Naive thymus-derived CD4-positive, alpha-beta T cell (primary cell): ENCODE measurements around the gene FILIP1L. TPM values are rescaled to one million over a fixed set of nuclear protein-coding genes. Genes with fewer than 3 reads are reported as not detected.

Experiments
- ATAC-seq: fragments of 150-1000 bp; cut with Tn5 transposase; 2 replicates; pipeline ENCODE4 v1.10.0; 2021; ENCODE audit warnings: mild to moderate bottlenecking, moderate library complexity
- CTCF ChIA-PET: fragments of 350-600 bp; sonication (Branson Sonifier 250); formaldehyde crosslinking; loops from one replicate; lab custom pipeline; 2021; ENCODE audit warnings: antibody characterized with exemption; lab: Charles Lee
- POLR2A ChIA-PET: fragments of 350-600 bp; sonication (Branson Sonifier 250); formaldehyde crosslinking; loops from one replicate; lab custom pipeline; 2021; ENCODE audit warnings: antibody characterized with exemption, inconsistent platforms; lab: Charles Lee
- DNase-seq, 9 donors: peaks; one replicate each; pipeline versions ENCODE4 v3.0.0 to v3.0.0-alpha.2; 2020 to 2022; ENCODE audit warnings: mixed read lengths in 1 of 9
- H3K27ac ChIP-seq: one replicate; pipeline ENCODE4 v1.7.0; 2013; ENCODE audit warnings: mild to moderate bottlenecking, low read depth, low read length, moderate library complexity
- H3K27me3 ChIP-seq, 2 donors: one replicate each; pipeline ENCODE4 v1.7.0; 2013; ENCODE audit warnings: low read length in 2 of 2, mild to moderate bottlenecking in 2 of 2, moderate library complexity in 2 of 2; ENCODE audit not compliant: control insufficient read depth in 2 of 2, insufficient read depth in 2 of 2
- H3K36me3 ChIP-seq, 3 experiments: 1 replicate in 2 of 3; 2 replicates in 1 of 3; pipeline ENCODE4 v1.7.0; 2013; ENCODE audit warnings: low read length in 3 of 3, mild to moderate bottlenecking in 3 of 3, moderate library complexity in 1 of 3; ENCODE audit not compliant: insufficient read depth in 3 of 3, control insufficient read depth in 2 of 3
- H3K4me1 ChIP-seq, 2 donors: one replicate each; pipeline ENCODE4 v1.7.0; 2013; ENCODE audit warnings: low read length in 2 of 2, mild to moderate bottlenecking in 2 of 2, moderate library complexity in 1 of 2; ENCODE audit not compliant: control insufficient read depth in 2 of 2, insufficient read depth in 2 of 2
- H3K4me3 ChIP-seq: 2 replicates; pipeline ENCODE4 v1.7.0; 2013; ENCODE audit warnings: mild to moderate bottlenecking, low read length
- H3K9me3 ChIP-seq, 3 experiments: 1 replicate in 2 of 3; 2 replicates in 1 of 3; pipeline ENCODE4 v1.7.0; 2013; ENCODE audit warnings: low read length in 3 of 3; ENCODE audit not compliant: control insufficient read depth in 2 of 3
- H3K27ac Mint-ChIP-seq, 9 donors: one replicate each; pipeline ENCODE4 v1.8.0; 2020 to 2022; ENCODE audit warnings: mixed read lengths in 9 of 9, mild to moderate bottlenecking in 8 of 9, moderate library complexity in 5 of 9, inconsistent platforms in 2 of 9
- H3K27me3 Mint-ChIP-seq, 5 donors: one replicate each; pipeline ENCODE4 v1.8.0; 2021 to 2022; ENCODE audit warnings: mixed read lengths in 5 of 5, mild to moderate bottlenecking in 1 of 5
- H3K36me3 Mint-ChIP-seq, 5 donors: one replicate each; pipeline ENCODE4 v1.8.0; 2020 to 2022; ENCODE audit warnings: mixed read lengths in 5 of 5, mild to moderate bottlenecking in 3 of 5, inconsistent platforms in 1 of 5
- H3K4me1 Mint-ChIP-seq, 7 donors: one replicate each; pipeline ENCODE4 v1.8.0; 2020 to 2022; ENCODE audit warnings: mixed read lengths in 7 of 7, mild to moderate bottlenecking in 3 of 7, inconsistent platforms in 1 of 7
- H3K4me3 Mint-ChIP-seq, 10 donors: one replicate each; pipeline ENCODE4 v1.8.0; 2020 to 2022; ENCODE audit warnings: mild to moderate bottlenecking in 10 of 10, mixed read lengths in 10 of 10, moderate library complexity in 6 of 10, inconsistent platforms in 2 of 10
- H3K9me3 Mint-ChIP-seq, 11 donors: one replicate each; pipeline ENCODE4 v1.8.0; 2020 to 2022; ENCODE audit warnings: mixed read lengths in 11 of 11, mild to moderate bottlenecking in 4 of 11, inconsistent platforms in 1 of 11, moderate library complexity in 1 of 11
- intact Hi-C, 2 donors: fragments of 100-400 bp; cut with micrococcal nuclease; formaldehyde crosslinking; loops; one replicate each; pipeline ENCODE4 v1.15.1; 2023
- polyA plus RNA-seq, 2 donors: library from polyadenylated mRNA; unstranded; fragments of 300-500 nt; fragmentation: Illumina TruSeq; gene quantifications; one replicate each; pipeline ENCODE4 v1.2.3, GENCODE V29; 2021
- total RNA-seq, 6 experiments: library from RNA in 5 of 6; stranded (reverse) in 5 of 6; gene quantifications; 1 replicate in 5 of 6; 2 replicates in 1 of 6; pipeline ENCODE4 v1.2.3 and lab custom pipeline; 2021 to 2026

The FILIP1L gene
- total and polyA plus RNA-seq, 7 experiments from 2014 or later, result 0.13 to 6.7 (median 0.39) TPM; not detected in 2

GRCh38 chr3:100045696-100046095, 68.6 kb downstream of the FILIP1L start:
- DNase-seq (no peak), ATAC-seq (no peak)
- intact Hi-C loops, result no loop called here
- Histone ChIP-seq H3K36me3 (no peaks in the 10 kb centered on the region), H3K27ac (no peak overlapping the region), H3K4me1 (no peaks in the 10 kb centered on the region), H3K4me3 (no peak overlapping the region), H3K27me3 (no peaks in the 10 kb centered on the region), H3K9me3 (no peaks in the 10 kb centered on the region)
- no peaks in the 10 kb centered on the region for H3K27me3 Mint-ChIP-seq
- H3K9me3 Mint-ChIP-seq, result no peaks in the 10 kb centered on the region
- peak overlapping the region in 1 of 9 donors; percentile 63 for H3K27ac Mint-ChIP-seq
- H3K36me3 Mint-ChIP-seq, result peaks cover 0 to 13% (median 4%) of the 10 kb centered on the region in 5 donors
- POLR2A ChIA-PET, result no interaction called here
- H3K4me1 Mint-ChIP-seq, result peaks cover 0 to 12% (median 0%) of the 10 kb centered on the region in 7 donors
- H3K4me3 Mint-ChIP-seq, result no peak overlapping the region
- CTCF ChIA-PET, result no interaction called here

- Mint-ChIP-seq H3K4me1 (peaks cover 0 to 12% (median 0%) of the 10 kb centered on the region in 7 donors), H3K36me3 (peaks cover 0 to 16% (median 4%) of the 10 kb centered on the region in 5 donors), H3K4me3 (no peak overlapping the region), H3K27ac (no peak overlapping the region), H3K9me3 (no peaks in the 10 kb centered on the region), H3K27me3 (no peaks in the 10 kb centered on the region)
- CTCF ChIA-PET, result no interaction called here
- H3K36me3 ChIP-seq, result no peaks in the 10 kb centered on the region
- no peak overlapping the region for H3K27ac ChIP-seq
- no peaks in the 10 kb centered on the region for H3K27me3 ChIP-seq
- no peaks in the 10 kb centered on the region for H3K9me3 ChIP-seq
- DNase-seq, result no peak
- no peak overlapping the region for H3K4me3 ChIP-seq
- intact Hi-C loops, result no loop called here
- POLR2A ChIA-PET, result no interaction called here
- peak; percentile 82 for ATAC-seq
- no peaks in the 10 kb centered on the region for H3K4me1 ChIP-seq
Observed at GRCh38 chr3:100044369-100044768, 69.9 kb downstream of the FILIP1L start.

- no peak overlapping the region for H3K4me3 ChIP-seq
- peaks cover 0 to 12% (median 0%) of the 10 kb centered on the region in 7 donors for H3K4me1 Mint-ChIP-seq
- H3K4me1 ChIP-seq, result no peaks in the 10 kb centered on the region
- H3K27ac ChIP-seq, result no peak overlapping the region
- ATAC-seq (no peak), DNase-seq (no peak)
- ChIA-PET POLR2A (no interaction called here), CTCF (no interaction called here)
- no peaks in the 10 kb centered on the region for H3K27me3 Mint-ChIP-seq
- H3K36me3 Mint-ChIP-seq, result peaks cover 0 to 13% (median 4%) of the 10 kb centered on the region in 5 donors
- intact Hi-C loops, result no loop called here
- no peaks in the 10 kb centered on the region for H3K27me3 ChIP-seq
- no peaks in the 10 kb centered on the region for H3K9me3 ChIP-seq
- H3K27ac Mint-ChIP-seq, result no peak overlapping the region
- no peaks in the 10 kb centered on the region for H3K9me3 Mint-ChIP-seq
- H3K36me3 ChIP-seq, result no peaks in the 10 kb centered on the region
- no peak overlapping the region for H3K4me3 Mint-ChIP-seq
Observed at GRCh38 chr3:100043271-100043670, 71.0 kb downstream of the FILIP1L start.

- DNase-seq, result no peak
Observed at GRCh38 chr3:100042166-100042981, 71.9 kb downstream of the FILIP1L start.

GRCh38 chr3:100041328-100041749, 73.0 kb downstream of the FILIP1L start:
- H3K4me1 ChIP-seq, result no peaks in the 10 kb centered on the region
- intact Hi-C loops, result no loop called here
- H3K4me1 Mint-ChIP-seq, result peaks cover 0 to 8% (median 0%) of the 10 kb centered on the region in 7 donors
- H3K36me3 ChIP-seq, result no peaks in the 10 kb centered on the region
- no peak for ATAC-seq
- H3K9me3 Mint-ChIP-seq, result no peaks in the 10 kb centered on the region
- H3K4me3 ChIP-seq, result no peak overlapping the region
- no peaks in the 10 kb centered on the region for H3K9me3 ChIP-seq
- peaks cover 0 to 13% (median 2%) of the 10 kb centered on the region in 5 donors for H3K36me3 Mint-ChIP-seq
- ChIA-PET CTCF (no interaction called here), POLR2A (no interaction called here)
- no peak for DNase-seq
- no peak overlapping the region for H3K27ac ChIP-seq
- H3K27me3 ChIP-seq, result no peaks in the 10 kb centered on the region
- no peaks in the 10 kb centered on the region for H3K27me3 Mint-ChIP-seq
- no peak overlapping the region for H3K4me3 Mint-ChIP-seq
- H3K27ac Mint-ChIP-seq, result no peak overlapping the region

More at GRCh38 chr3:100042166-100042981, 71.9 kb downstream of the FILIP1L start:
- no peaks in the 10 kb centered on the region for H3K4me1 ChIP-seq
- Mint-ChIP-seq H3K27me3 (no peaks in the 10 kb centered on the region), H3K36me3 (peaks cover 0 to 13% (median 4%) of the 10 kb centered on the region in 5 donors), H3K9me3 (no peaks in the 10 kb centered on the region), H3K27ac (no peak overlapping the region), H3K4me3 (no peak overlapping the region), H3K4me1 (peaks cover 0 to 11% (median 0%) of the 10 kb centered on the region in 7 donors)
- no peak overlapping the region for H3K27ac ChIP-seq
- intact Hi-C loops, result no loop called here
- no peaks in the 10 kb centered on the region for H3K36me3 ChIP-seq
- no peak for ATAC-seq
- H3K27me3 ChIP-seq, result no peaks in the 10 kb centered on the region
- POLR2A ChIA-PET, result no interaction called here
- no peaks in the 10 kb centered on the region for H3K9me3 ChIP-seq
- CTCF ChIA-PET, result no interaction called here
- no peak overlapping the region for H3K4me3 ChIP-seq

GRCh38 chr3:100040451-100041225, 73.7 kb downstream of the FILIP1L start:
- no peaks in the 10 kb centered on the region for H3K9me3 ChIP-seq
- H3K4me3 Mint-ChIP-seq, result no peak overlapping the region
- POLR2A ChIA-PET, result no interaction called here
- H3K36me3 ChIP-seq, result no peaks in the 10 kb centered on the region
- DNase-seq (no peak), ATAC-seq (no peak)
- peaks cover 0 to 4% (median 0%) of the 10 kb centered on the region in 7 donors for H3K4me1 Mint-ChIP-seq
- H3K4me3 ChIP-seq, result no peak overlapping the region
- H3K27ac ChIP-seq, result no peak overlapping the region
- H3K27me3 Mint-ChIP-seq, result no peaks in the 10 kb centered on the region
- no peaks in the 10 kb centered on the region for H3K27me3 ChIP-seq
- H3K9me3 Mint-ChIP-seq, result no peaks in the 10 kb centered on the region
- CTCF ChIA-PET, result no interaction called here
- H3K36me3 Mint-ChIP-seq, result peaks cover 0 to 13% (median 0%) of the 10 kb centered on the region in 5 donors
- intact Hi-C loops, result no loop called here
- H3K27ac Mint-ChIP-seq, result peak overlapping the region in 1 of 9 donors; percentile 54
- H3K4me1 ChIP-seq, result no peaks in the 10 kb centered on the region
